ENCODE results near the gene CTIF.

Gene CTIF

DNA sequence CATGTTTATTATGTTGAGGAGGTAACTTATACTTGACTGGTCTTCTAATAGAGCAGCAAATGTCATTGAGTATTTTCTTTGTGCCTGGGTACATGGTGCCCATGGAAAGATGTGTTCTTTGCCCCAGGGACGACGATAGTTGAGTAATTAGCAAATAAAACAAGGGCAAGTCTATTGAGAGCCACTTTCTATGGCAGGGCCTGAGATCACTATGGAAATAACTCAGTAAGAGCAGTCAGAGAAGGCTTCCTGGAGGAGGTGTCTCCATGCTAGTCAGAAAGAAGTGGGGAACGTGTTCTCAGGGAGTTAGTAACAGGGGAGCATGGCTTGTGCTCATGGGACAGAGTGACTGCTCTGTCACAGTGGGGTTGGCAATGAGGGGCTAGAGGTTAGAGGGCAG lies 28.6 kb downstream of the CTIF start:
- no peaks in the 10 kb centered on the region for H3K9me3 ChIP-seq
- no peaks in the 10 kb centered on the region; the same call in 1 of the 2 replicates for H3K4me1 ChIP-seq
- H3K4me3 ChIP-seq (ENCODE audit: low read depth, low read length): no peak overlapping the region
- H3K27me3 ChIP-seq: no peaks in the 10 kb centered on the region
- no peaks in the 10 kb centered on the region for H3K36me3 ChIP-seq
- TF ChIP-seq, protein P1, sequence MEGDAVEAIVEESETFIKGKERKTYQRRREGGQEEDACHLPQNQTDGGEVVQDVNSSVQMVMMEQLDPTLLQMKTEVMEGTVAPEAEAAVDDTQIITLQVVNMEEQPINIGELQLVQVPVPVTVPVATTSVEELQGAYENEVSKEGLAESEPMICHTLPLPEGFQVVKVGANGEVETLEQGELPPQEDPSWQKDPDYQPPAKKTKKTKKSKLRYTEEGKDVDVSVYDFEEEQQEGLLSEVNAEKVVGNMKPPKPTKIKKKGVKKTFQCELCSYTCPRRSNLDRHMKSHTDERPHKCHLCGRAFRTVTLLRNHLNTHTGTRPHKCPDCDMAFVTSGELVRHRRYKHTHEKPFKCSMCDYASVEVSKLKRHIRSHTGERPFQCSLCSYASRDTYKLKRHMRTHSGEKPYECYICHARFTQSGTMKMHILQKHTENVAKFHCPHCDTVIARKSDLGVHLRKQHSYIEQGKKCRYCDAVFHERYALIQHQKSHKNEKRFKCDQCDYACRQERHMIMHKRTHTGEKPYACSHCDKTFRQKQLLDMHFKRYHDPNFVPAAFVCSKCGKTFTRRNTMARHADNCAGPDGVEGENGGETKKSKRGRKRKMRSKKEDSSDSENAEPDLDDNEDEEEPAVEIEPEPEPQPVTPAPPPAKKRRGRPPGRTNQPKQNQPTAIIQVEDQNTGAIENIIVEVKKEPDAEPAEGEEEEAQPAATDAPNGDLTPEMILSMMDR (IDR thresholded peaks at IDR 0.05; ENCODE audit: low read depth, low read length): no peak
- no peak for DNase-seq

- Histone ChIP-seq H3K36me3 (no peaks in the 10 kb centered on the region), H3K27me3 (no peaks in the 10 kb centered on the region), H3K4me1 (no peaks in the 10 kb centered on the region), H3K4me3 (ENCODE audit: low read depth, low read length) (no peak overlapping the region), H3K9me3 (no peaks in the 10 kb centered on the region)
- DNase-seq: no peak
- TF ChIP-seq, protein P1 (IDR thresholded peaks at IDR 0.05; ENCODE audit: low read depth, low read length): no peak
Measured at GRCh38 chr18:48569139-48569914, 30.5 kb downstream of the CTIF start.

GRCh38 chr18:48569915-48570264 lies 31.1 kb downstream of the CTIF start:
- H3K4me3 ChIP-seq (ENCODE audit: low read depth, low read length): no peak overlapping the region
- H3K4me1 ChIP-seq: peaks cover 2% of the 10 kb centered on the region; the same call in 1 of the 2 replicates
- no peak for DNase-seq
- no peaks in the 10 kb centered on the region for H3K36me3 ChIP-seq
- TF ChIP-seq, protein P1 (IDR thresholded peaks at IDR 0.05; ENCODE audit: low read depth, low read length): no peak
- H3K9me3 ChIP-seq: no peaks in the 10 kb centered on the region
- no peaks in the 10 kb centered on the region for H3K27me3 ChIP-seq

- H3K4me3 ChIP-seq (ENCODE audit: low read depth, low read length): no peak overlapping the region
- DNase-seq: no peak
- no peaks in the 10 kb centered on the region for H3K27me3 ChIP-seq
- no peaks in the 10 kb centered on the region for H3K9me3 ChIP-seq
- H3K4me1 ChIP-seq: peaks cover 4% of the 10 kb centered on the region; the same call in 1 of the 2 replicates
- TF ChIP-seq, protein P1 (IDR thresholded peaks at IDR 0.05; ENCODE audit: low read depth, low read length): no peak
- no peaks in the 10 kb centered on the region for H3K36me3 ChIP-seq
Measured at GRCh38 chr18:48570313-48570712, 31.5 kb downstream of the CTIF start.

GRCh38 chr18:48571639-48572384 lies 33.0 kb downstream of the CTIF start:
- peaks cover 16% of the 10 kb centered on the region for H3K4me1 ChIP-seq
- TF ChIP-seq, protein P1 (IDR thresholded peaks at IDR 0.05; ENCODE audit: low read depth, low read length): no peak
- H3K27me3 ChIP-seq: no peaks in the 10 kb centered on the region
- H3K4me3 ChIP-seq (ENCODE audit: low read depth, low read length): no peak overlapping the region
- no peaks in the 10 kb centered on the region for H3K36me3 ChIP-seq
- no peaks in the 10 kb centered on the region for H3K9me3 ChIP-seq
- DNase-seq: no peak

Data from BE2C (cell line).